HPDE6-E6E7 (cell line): ENCODE results near the gene GRAP2.

Experiments
- DNase-seq: peaks from one replicate; pipeline ENCODE4 v3.0.0; 2011; ENCODE audit warnings: missing footprints; ENCODE audit errors: extremely low spot score

GRAP2 gene

GRCh38 chr22:39965748-39966147, 64.9 kb downstream of the GRAP2 start:
- DNase-seq: no peak

GRCh38 chr22:39966470-39966869, 65.6 kb downstream of the GRAP2 start:
- DNase-seq: no peak

DNA sequence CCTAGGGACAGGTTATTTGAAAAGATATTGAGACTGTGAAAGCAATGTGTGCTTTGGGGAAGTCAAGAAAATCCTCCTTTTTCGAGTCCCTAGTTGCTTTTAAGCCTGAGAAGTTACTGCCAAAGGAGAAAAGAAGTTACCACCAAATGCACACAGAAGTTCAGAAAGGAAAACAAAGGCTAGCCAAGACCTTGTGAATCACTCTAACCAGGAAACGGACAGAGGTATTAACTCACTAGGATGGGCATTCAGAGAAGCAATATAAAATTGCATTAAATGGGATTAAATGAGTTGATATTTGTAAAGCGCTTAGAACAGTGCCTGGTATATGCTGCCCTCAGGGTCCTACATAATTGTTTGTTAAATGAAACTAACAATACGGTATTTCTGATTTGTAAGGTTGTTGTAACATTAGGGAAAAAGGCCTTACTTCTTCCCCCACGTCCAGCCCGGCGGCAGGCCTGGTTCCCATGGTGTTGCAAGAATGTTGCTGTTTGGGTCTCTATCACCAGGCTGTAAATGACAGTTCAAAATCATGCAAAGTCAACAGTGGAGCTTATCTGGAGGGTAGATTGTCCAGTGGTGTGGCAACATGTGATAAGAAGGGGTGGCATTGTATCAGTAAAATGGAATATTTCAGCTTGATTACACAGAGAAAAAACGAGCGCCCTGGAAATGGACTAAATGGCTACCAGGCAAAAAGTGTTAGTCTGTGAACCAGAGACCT, 66.4 kb downstream of the GRAP2 start:
- peak; percentile 34 for DNase-seq

DNA sequence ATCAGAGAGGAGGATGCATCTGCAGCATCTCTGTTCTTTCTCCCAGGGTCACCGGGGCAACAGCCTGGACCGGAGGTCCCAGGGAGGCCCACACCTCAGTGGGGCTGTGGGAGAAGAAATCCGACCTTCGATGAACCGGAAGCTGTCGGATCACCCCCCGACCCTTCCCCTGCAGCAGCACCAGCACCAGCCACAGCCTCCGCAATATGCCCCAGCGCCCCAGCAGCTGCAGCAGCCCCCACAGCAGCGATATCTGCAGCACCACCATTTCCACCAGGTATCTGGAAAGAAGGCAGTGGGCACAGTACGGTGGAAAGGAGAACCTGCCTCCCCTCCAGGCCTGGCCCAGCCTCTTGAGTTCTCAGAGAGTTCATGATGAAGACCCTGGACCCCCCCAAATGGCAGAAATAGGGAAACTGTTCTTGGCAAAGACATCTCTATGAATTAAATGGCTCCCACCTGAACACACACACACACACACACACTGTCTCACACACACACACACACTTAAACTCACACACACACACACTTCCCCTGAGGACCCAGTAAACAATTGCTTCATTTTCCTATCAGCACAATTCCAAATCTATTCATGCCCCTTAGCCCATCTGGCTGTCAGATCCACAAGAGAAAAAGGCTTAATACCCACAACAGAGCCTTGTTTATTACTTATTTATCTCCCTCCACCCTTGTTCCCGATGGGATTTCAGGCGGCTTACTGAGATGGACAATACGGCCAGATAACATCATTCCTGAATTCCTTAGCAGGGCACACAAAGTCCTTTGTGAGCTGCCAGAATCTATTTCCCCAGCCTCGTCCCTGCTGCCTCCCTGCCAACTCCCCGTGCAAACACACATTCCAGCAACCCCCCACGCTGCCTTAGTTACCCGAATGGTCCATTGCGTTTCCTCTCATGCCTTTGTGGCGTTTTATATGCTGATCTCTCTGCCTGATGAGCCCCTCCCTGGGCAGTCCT, 67.4 kb downstream of the GRAP2 start:
- DNase-seq: no peak

DNA sequence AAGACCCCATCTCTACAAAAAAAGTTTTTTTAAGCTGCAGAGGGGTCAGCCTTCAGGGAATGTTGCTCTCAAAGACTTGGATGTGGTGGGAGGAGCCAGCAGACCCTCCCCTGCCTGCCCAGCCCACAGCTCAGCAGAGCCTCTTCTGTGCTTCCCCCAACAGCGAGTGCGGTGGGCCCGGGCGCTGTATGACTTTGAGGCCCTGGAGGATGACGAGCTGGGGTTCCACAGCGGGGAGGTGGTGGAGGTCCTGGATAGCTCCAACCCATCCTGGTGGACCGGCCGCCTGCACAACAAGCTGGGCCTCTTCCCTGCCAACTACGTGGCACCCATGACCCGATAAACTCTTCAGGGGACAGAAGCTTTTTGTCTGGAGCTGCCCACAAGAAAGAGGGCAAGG, 69.9 kb downstream of the GRAP2 start:
- no peak for DNase-seq

GRCh38 chr22:39972641-39973040, 71.8 kb downstream of the GRAP2 start:
- DNase-seq: no peak

GRCh38 chr22:39973656-39974055, 72.8 kb downstream of the GRAP2 start:
- no peak for DNase-seq

DNA sequence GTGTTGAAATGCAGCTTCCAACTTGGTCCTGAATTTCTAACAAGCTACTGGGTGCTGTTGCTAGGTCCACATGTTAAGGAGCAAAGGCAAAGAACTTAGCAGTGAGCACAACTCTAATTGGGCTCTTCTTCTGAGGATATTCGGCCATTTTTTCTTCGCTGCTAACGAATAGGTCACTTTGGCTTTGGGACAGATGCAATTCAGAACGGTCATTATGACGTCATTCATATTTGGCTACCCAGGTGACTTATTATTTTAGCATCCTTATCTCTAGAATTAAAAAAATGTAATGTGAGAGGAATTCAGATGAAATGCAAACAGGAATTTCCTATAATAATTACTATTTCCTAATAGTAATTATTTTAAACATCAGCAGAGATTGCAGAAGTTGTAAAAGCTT, 73.2 kb downstream of the GRAP2 start:
- no peak for DNase-seq

- DNase-seq: no peak
Measured at GRCh38 chr22:39979048-39979447, 78.2 kb downstream of the GRAP2 start.

DNA sequence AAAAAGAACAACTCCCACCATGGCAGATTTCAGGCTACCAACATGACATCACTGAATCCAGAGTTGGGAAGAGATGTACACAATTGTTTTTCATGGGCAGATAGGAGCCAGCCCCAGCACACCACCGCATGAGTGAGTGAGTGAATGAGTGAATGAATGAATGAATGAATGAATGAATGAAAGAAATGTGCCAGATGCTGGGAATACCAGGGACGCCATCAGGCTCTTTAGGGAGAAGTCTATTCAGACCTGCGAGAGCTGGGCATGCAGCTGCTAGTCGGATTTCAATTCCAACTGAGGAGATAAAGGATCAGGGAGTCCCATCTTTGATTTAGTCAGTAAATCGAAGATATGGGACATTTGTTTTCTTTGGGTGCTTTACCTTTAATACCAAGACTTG, 78.6 kb downstream of the GRAP2 start:
- DNase-seq: no peak

GRCh38 chr22:39980596-39980995, 79.7 kb downstream of the GRAP2 start:
- no peak for DNase-seq

GRCh38 chr22:39983346-39983745, 82.5 kb downstream of the GRAP2 start:
- no peak for DNase-seq

- DNase-seq: no peak
Measured at GRCh38 chr22:39984006-39984405, 83.1 kb downstream of the GRAP2 start.

GRCh38 chr22:39984746-39985145, 83.9 kb downstream of the GRAP2 start:
- DNase-seq: no peak

- no peak for DNase-seq
Measured at GRCh38 chr22:39985383-39986035, 84.6 kb downstream of the GRAP2 start.

- no peak for DNase-seq
Measured at GRCh38 chr22:39988386-39989114, 87.7 kb downstream of the GRAP2 start.

- DNase-seq: no peak
Measured at GRCh38 chr22:39989633-39990032, 88.7 kb downstream of the GRAP2 start.

GRCh38 chr22:39990686-39991085, 89.8 kb downstream of the GRAP2 start:
- DNase-seq: no peak

DNA sequence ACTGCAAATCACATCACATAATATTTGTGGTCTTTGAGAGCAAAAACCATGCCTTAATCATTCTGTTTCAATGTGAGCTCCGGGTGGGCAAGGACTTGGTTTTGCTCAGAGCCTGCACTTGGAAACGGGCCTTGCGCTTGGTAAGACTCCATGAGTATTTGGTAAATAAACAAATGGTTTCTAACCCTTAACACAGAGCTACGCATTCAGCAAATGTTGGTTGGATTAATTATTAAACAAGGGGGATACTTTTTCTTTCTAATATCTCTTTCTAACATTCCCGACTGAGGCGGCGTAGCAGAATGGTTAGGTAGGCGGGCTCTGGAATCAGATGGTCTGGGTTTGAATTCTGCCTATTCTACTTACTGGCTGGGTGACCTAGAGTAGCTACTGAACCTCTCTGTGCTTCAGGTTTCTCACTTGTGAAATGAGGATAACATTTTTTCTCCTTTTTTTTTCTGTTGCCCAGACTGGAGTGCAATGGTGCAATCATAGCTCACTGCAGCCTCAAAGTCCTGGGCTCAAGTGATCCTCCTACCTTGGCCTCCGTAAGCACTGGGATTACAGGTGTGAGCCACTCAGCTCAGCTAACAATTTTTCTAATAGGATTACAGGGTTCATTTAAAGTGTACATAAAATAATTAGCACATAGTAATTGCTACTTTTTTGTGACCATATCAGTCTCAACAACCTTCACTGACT, 90.4 kb downstream of the GRAP2 start:
- DNase-seq: no peak

- DNase-seq: no peak
Measured at GRCh38 chr22:39992088-39992826, 91.4 kb downstream of the GRAP2 start.
